ENCODE measurements around the gene TOPAZ1.

GRCh38 chr3:44242721-44243120, 1.0 kb downstream of the TOPAZ1 start:
- TF ChIP-seq CTCF (conservative IDR thresholded peaks at IDR 0.05; ENCODE audit: low read depth, low read length) (no peak), EZH2 (IDR thresholded peaks at IDR 0.05; ENCODE audit: low read length, unreplicated experiment) (no peak)
